DOHH2 (cell line): Measurements from ENCODE around the gene LUC7L2.

Experiments used
- CTCF ChIP-seq: fragments of 200-600 bp; sonication (generic); IDR thresholded peaks from one replicate; pipeline ENCODE4 v1.5.1; 2014; ENCODE audit warnings: antibody characterized with exemption, mild to moderate bottlenecking, low read depth, low read length; ENCODE audit not compliant: poor library complexity, severe bottlenecking
- EZH2phosphoT487 ChIP-seq: fragments of 200-600 bp; sonication (generic); IDR thresholded peaks from 2 replicates; pipeline ENCODE4 v1.6.1; 2017; ENCODE audit warnings: borderline replicate concordance, mild to moderate bottlenecking, antibody characterized with exemption, low read length, moderate library complexity, mixed read lengths

- TF ChIP-seq CTCF: no peak
- no peak for TF ChIP-seq EZH2phosphoT487
These were observed 4.4 kb upstream of the LUC7L2 start for GRCh38 chr7:139355320-139355719.
